Pulmonary artery endothelial cell (primary cell): ENCODE measurements around the gene FAM184B. TPM values are rescaled to one million over a fixed set of nuclear protein-coding genes. Genes with fewer than 3 reads are reported as not detected.

ENCODE experiments used
- DNase-seq: peaks from one replicate; pipeline ENCODE4 v3.0.0-alpha.2; 2011; ENCODE audit warnings: low read depth, low spot score
- total RNA-seq: library from RNA; depleted of rRNA; stranded (reverse); fragments of >200 nt; gene quantifications from 2 replicates; pipeline ENCODE4 v1.2.3, GENCODE V29; 2014

Gene FAM184B
- total RNA-seq, 1 donor from 2014 or later, result not detected

DNA sequence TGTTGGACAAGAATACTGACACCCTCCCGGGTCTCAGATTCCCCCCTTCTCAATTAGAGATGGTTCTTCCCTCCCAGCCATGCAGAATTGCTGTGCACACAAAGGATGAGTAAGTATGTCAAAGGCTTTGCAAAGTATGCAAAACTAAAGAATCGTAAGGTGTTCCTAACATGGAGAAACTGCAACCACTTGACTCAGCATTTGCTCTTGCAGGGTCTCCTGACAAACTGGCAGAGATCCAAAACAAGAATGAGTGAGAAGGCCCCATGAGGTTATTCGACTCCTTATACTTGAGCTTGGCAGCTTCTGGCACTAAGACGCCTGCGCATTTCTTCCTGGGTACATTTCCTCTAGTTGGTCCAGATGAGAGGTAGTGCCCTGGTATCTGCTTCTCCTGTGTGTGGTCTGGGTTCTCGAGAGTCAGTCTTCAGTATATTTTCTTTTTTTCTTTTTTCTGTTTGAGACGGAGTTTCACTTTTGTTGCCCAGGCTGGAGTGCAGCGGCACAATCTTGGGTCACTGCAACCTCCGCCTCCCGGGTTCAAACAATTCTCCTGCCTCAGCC lies 8.2 kb downstream of the FAM184B start:
- no peak for DNase-seq

DNA sequence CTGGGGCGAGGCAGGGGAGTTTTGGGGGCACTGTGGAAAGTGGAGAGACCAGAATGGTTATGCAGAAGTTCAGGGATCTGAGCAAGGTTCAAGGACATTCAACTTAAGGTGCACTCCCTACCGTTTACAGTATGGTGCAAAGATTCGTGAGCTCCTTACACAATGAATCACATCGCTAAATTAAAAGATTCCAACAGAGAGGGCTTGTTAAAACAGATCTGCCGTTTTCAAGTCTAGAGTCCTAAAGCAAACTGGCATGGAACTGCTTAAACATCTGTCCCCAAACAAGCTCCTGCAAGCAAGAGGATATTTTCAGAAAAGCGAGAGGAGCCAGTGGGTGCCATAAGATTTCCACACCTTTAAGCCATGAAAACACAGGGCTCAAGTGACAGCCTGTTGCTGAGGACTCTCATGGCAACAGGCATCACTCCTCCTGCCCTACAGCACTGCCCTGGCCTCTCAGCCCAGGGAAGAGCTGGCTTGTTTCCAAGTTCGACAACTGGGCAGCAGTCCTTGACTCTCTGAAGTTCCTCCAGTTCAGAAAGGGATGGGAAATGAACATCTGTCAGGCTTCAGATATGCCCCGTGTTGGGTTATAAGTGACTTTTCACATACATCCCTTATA lies 10.0 kb downstream of the FAM184B start:
- DNase-seq, result no peak

DNA sequence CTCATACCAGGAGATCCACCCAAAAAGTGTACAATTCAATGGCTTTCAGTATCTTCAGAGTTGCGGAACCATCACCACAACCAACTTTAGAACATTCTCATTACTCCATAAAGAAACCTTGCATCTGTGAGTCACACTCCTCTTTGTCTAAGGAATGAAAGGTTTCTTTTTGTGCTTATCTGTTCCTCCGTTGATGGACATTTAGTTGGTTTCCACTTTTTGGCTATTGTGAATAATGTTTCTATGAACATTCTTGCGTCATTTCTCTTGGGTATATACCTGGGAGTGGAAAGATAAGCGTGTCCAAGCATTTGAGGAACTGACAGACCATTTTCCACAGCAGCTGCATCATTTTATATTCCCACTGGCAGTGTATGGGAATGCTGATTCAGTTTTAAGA lies 10.6 kb downstream of the FAM184B start:
- no peak for DNase-seq

- DNase-seq, result no peak
Observed at GRCh38 chr4:17769406-17770174, 11.8 kb downstream of the FAM184B start.

GRCh38 chr4:17766826-17767458 lies 14.5 kb downstream of the FAM184B start:
- DNase-seq, result no peak

- DNase-seq, result no peak
Observed at GRCh38 chr4:17765514-17766286, 15.7 kb downstream of the FAM184B start.

GRCh38 chr4:17763931-17764330 lies 17.5 kb downstream of the FAM184B start:
- DNase-seq, result no peak

GRCh38 chr4:17763416-17763815 lies 18.0 kb downstream of the FAM184B start:
- DNase-seq, result no peak

- DNase-seq, result no peak
Observed at GRCh38 chr4:17762726-17763125, 18.7 kb downstream of the FAM184B start.

DNA sequence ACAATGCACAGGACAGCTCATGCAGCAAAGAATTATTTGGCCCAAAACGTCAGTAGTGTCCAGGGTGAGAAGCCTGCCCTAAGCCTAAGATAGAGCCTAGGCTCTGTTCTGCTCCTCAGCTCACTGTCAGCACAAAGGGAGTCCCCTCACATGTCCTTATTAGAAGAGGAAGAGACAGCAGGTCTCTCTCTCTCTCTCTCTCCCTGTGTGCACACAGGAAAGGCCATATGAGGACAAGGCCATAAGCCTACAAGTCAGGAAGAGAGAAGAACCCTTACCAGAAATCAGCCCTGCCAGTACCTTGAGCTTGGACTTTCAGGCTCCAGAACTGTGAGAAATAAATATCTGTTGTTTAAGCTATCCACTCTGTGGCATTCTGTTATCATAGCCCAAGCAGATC lies 20.4 kb downstream of the FAM184B start:
- DNase-seq, result no peak

- DNase-seq, result no peak
Observed at GRCh38 chr4:17760626-17761025, 20.8 kb downstream of the FAM184B start.

- DNase-seq, result no peak
Observed at GRCh38 chr4:17758485-17758884, 22.9 kb downstream of the FAM184B start.

DNA sequence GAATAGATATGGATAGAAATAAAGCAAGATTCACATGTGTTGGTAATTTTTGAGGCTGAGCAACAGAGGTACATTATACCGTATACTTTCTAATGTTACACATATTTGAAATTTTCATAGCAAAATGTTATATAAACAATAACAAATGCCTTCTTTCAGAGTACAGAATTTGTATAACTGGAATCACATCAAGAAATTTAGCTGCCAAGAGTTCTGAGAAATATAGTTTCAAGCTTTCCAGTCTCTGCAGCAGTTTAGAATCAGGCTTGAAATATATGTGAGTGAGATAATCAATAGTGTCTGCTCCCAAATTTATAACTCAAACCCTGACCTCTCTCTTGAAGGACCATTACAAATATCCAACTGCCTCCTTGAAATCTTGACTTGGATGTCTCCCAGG lies 23.8 kb downstream of the FAM184B start:
- DNase-seq, result no peak

DNA sequence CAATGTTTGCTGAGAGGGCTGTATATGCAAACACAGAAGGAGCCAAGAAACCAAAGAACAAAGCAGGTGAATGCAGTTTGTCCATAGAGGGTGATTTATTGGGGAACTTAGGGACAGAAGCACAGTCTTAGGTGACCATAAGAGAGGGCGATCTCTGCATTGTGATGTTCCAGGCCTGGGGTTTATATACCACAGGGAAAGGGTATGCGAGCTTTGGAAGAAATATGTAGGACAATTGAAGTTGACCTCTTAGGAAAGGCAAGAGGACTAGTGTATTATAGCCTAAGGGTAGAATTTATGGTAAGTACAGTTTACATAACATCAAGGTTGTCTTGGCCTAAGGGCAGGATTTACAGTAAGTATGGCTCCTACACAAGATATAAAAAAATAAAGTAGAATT lies 27.8 kb downstream of the FAM184B start:
- DNase-seq, result no peak

DNA sequence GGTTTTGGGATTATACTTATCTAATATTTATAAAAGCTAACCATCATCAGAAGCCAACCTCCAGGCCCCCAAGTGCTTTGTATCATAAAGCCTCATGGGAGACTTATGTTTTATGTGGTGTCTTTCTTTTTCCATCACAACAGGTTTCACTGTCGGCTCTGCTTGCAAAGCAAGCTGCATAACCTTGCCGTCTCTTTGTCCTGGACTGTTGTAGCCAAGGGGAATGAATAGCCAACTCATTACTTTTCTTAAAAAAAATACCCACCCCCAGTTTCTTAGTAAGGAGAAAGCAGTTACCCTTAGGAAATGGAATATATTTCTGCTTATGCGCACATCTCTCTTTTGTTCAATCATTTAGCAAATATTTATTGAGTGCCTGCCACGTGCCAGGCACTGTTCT lies 40.7 kb downstream of the FAM184B start:
- DNase-seq, result no peak

DNA sequence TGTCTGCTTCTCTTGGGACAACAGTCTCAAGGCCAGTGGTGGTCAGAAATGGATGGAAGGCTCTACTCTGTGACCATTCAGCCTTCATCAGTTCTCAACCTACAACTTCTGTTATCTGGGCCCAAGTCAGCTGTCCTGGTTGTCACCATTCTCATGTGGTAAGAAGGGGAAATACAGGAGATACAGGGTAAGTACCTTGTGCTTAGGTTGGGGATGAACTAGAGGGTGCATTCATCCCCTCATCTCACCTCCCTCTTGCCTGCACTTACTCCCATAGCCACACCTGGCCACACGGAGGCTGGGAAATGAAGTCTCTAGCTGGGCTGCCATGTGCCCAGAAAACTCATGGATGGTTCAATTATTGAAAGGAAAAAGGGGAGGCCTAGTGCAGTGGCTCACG lies 44.9 kb downstream of the FAM184B start:
- no peak for DNase-seq

GRCh38 chr4:17726911-17727310 lies 54.5 kb downstream of the FAM184B start:
- no peak for DNase-seq

DNA sequence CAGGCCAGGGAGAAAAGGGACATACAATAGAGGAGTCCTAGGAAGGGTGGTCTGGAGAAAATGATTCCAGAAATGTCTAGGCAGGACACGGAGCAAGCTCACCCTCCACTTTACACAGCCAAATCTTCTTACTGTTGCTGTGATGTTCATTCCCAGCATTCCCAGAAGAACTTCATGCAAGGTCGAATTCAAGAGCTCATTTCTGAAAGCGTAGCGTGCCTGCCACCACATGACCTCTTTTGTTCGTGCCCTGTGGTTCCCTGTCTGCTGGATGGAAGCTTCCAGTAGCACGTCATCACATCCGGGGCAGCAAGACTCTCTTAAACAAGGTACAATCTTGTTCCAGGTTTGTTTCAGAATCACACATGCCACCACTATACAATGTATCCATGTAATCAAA lies 57.8 kb downstream of the FAM184B start:
- no peak for DNase-seq

DNA sequence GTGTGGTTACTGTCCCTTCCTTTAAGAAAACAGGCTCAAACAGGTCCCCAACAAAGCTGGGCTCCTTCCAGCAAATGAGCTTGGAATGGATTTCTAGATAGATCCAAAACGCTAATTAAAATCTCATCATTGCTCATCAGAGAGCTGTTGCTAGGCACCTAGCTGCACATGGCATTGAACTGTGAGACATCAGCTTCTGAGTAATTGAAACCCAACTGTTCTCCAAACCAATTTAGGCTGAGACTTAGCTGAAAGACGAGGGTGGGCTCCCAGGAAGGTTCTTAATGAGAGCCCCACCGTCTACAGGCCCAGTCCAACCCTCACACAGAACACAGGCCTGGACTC lies 59.1 kb downstream of the FAM184B start:
- no peak for DNase-seq

DNA sequence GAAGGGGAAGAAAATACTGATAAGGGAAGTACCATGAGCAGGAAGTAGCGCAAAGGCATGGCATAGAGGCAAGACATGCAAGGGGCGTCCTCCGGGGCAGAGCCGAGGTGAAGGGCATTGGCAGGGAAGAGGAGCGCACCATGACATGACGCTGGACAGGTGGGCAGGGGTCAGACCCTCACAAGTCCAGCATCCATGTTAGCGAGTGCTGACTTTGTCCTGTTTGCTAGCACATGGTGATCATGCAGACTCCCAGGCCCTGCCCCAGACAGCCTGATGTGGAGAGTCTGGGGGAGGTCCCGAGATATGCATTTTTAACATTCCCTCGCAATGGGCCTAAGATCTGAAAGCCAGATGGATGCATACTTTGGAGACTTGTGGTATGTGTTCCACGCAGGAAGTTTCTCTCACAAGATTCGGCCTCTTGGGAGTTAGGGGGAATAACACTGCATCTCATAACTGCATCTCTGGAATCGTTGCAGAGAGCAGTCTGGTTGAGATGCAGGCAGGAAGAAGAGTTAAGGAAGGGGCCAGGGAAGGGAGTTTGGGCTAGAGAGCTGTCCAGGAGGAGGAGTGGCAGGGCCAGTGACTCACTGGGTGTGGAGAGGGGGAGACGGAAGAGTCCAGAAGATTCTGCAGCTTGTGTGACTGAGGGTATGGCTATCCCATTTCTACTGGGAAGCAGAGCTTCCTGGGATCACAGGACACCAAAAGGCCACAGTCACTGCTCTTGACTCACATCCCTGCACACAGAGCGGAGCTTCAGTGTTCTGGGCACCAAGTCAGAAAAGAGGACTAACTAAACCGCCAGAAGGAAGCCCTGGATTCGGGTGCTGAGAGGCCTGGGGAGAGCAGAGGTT lies 59.7 kb downstream of the FAM184B start:
- no peak for DNase-seq

GRCh38 chr4:17719106-17719505 lies 62.3 kb downstream of the FAM184B start:
- DNase-seq, result no peak
